ENCODE data around the gene MRPS10. TPM values are rescaled to one million over a fixed set of nuclear protein-coding genes. Genes with fewer than 3 reads are reported as not detected.
"Not testable (repeated sequence)": the region's sequence is repeated elsewhere in the genome, so short reads cannot be mapped to it uniquely, and the experiment has no call there.

The MRPS10 gene
- total RNA-seq, 2 donors from 2014 or later = 8.9 to 14.0 TPM

DNA sequence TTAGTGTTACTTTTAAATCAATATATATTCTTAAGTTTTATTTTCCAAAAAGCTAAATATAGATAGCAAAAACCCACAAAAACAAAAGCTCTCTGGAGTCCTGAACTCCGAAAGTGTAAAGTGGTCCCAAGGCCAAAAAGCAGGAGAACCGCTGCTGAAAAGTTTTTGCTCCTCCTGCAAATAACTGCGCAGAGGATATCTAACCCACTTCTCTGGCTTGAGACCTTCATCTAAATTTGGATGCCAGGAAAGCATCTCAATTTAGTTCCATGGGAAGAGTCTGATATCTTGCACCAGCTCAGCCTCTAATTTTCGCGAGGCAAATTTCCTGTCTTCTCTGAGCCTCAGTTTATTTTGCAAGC, 523 bp downstream of the MRPS10 start:
- ATAC-seq (no peak), DNase-seq (no peak)
- intact Hi-C loops (cut with DNase I) = no loop called here
- peaks cover 25% of the 10 kb centered on the region for H3K4me1 ChIP-seq
- peak overlapping the region in 3 of 4 donors; percentile 53 to 75 (median 72) for H3K27ac ChIP-seq
- H3K4me3 ChIP-seq = peak overlapping the region; percentile 37 to 73
- no peaks in the 10 kb centered on the region for H3K27me3 ChIP-seq
- TF ChIP-seq, protein P1, sequence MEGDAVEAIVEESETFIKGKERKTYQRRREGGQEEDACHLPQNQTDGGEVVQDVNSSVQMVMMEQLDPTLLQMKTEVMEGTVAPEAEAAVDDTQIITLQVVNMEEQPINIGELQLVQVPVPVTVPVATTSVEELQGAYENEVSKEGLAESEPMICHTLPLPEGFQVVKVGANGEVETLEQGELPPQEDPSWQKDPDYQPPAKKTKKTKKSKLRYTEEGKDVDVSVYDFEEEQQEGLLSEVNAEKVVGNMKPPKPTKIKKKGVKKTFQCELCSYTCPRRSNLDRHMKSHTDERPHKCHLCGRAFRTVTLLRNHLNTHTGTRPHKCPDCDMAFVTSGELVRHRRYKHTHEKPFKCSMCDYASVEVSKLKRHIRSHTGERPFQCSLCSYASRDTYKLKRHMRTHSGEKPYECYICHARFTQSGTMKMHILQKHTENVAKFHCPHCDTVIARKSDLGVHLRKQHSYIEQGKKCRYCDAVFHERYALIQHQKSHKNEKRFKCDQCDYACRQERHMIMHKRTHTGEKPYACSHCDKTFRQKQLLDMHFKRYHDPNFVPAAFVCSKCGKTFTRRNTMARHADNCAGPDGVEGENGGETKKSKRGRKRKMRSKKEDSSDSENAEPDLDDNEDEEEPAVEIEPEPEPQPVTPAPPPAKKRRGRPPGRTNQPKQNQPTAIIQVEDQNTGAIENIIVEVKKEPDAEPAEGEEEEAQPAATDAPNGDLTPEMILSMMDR (IDR thresholded peaks at IDR 0.05) = no peak
- no peak for TF ChIP-seq POLR2A (IDR thresholded peaks at IDR 0.05)
- H3K9me3 ChIP-seq = no peaks in the 10 kb centered on the region
- WGBS, 2 donors = 3% methylated on average over 5 of the region's 5 CpGs
- H3K36me3 ChIP-seq (replicated peaks in 1 of 2; ENCODE audit: insufficient read depth in 1 of 2, low read depth in 2 of 2) = peaks cover 0 to 12% of the 10 kb centered on the region in 2 donors

DNA sequence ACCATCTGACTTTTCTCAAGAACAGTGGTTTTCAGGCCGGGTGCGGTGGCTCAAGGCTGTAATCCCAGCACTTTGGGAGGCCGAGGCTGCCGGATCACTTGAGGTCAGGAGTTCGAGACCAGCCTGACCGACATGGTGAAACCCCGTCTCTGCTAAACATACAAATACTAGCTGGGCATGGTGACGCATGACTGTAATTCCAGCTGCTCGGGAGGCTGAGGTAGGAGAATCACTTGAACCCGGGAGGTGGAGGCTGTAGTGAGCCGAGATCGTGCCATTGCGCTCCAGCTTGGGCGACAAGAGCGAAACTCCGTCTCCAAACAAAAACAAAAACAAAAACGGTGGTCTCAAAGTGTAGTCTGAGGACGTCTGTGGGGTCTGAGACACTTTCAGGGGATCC, 1.2 kb downstream of the MRPS10 start:
- DNase-seq; H3K27ac ChIP-seq; H3K9me3 ChIP-seq; intact Hi-C loops (cut with DNase I); ATAC-seq; H3K4me3 ChIP-seq; H3K27me3 ChIP-seq: not testable (repeated sequence)
- Histone ChIP-seq H3K4me1 (peaks cover 27% of the 10 kb centered on the region), H3K36me3 (replicated peaks in 1 of 2; ENCODE audit: insufficient read depth in 1 of 2, low read depth in 2 of 2) (peaks cover 0 to 12% of the 10 kb centered on the region in 2 donors)
- WGBS, 2 donors = 72 to 78% methylated on average over 17 to 18 of the region's 18 CpGs

DNA sequence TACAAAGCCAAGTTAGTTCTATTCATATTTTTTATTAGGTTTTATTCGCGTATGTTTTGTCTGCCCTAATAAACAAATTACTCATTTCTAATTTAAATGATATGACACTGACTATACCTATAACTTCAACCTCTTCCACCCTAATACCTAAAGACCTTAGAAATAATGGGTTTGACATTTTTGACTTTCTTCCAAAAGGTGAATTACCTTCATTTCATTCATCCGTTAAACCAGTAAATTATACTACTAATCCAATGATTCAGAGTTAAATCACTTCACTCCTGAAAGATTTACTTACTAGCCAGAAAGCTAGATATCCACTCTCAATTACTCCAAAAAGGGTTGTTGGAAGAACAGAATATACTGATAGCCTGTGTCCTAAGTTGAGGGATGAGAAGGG, 5.2 kb downstream of the MRPS10 start:
- Histone ChIP-seq H3K4me3 (no peak overlapping the region), H3K27ac (no peak overlapping the region), H3K4me1 (peaks cover 32% of the 10 kb centered on the region), H3K27me3 (no peaks in the 10 kb centered on the region), H3K36me3 (replicated peaks in 1 of 2; ENCODE audit: insufficient read depth in 1 of 2, low read depth in 2 of 2) (peaks cover 18 to 33% of the 10 kb centered on the region in 2 donors), H3K9me3 (no peaks in the 10 kb centered on the region)
- intact Hi-C loops (cut with DNase I) = no loop called here
- WGBS, 2 donors = 68 to 73% methylated on average over 3 of the region's 3 CpGs
- DNase-seq = no peak
- TF ChIP-seq POLR2A (IDR thresholded peaks at IDR 0.05) = no peak
- TF ChIP-seq, protein P1 (IDR thresholded peaks at IDR 0.05) = no peak
- no peak for ATAC-seq

DNA sequence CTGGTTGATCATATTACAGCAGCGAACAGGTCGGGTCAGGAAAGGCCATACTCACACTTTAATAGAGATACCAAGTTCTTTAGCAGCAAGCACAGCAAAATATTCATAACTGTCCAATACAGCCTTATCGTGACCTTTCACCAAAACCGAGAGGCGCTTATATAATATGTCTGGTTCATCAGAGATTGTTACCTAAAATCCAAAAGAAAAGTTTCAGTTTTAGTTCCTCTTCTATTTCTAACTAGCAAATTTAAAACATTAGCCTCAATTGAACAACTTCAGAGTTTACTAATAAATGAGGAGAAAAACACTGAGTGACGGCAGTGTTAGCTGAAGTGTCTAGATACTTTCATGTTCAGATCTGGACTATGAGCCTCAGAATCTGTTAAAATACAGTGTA, 5.9 kb downstream of the MRPS10 start:
- WGBS, 2 donors = 79 to 89% methylated on average over 6 of the region's 6 CpGs
- Histone ChIP-seq H3K4me1 (peaks cover 27% of the 10 kb centered on the region), H3K4me3 (no peak overlapping the region), H3K36me3 (replicated peaks in 1 of 2; ENCODE audit: insufficient read depth in 1 of 2, low read depth in 2 of 2) (peaks cover 18 to 33% of the 10 kb centered on the region in 2 donors), H3K27ac (no peak overlapping the region), H3K27me3 (no peaks in the 10 kb centered on the region), H3K9me3 (no peaks in the 10 kb centered on the region)
- ATAC-seq (no peak), DNase-seq (no peak)
- intact Hi-C loops (cut with DNase I) = no loop called here
- no peak for TF ChIP-seq POLR2A (IDR thresholded peaks at IDR 0.05)
- TF ChIP-seq, protein P1 (IDR thresholded peaks at IDR 0.05) = no peak

DNA sequence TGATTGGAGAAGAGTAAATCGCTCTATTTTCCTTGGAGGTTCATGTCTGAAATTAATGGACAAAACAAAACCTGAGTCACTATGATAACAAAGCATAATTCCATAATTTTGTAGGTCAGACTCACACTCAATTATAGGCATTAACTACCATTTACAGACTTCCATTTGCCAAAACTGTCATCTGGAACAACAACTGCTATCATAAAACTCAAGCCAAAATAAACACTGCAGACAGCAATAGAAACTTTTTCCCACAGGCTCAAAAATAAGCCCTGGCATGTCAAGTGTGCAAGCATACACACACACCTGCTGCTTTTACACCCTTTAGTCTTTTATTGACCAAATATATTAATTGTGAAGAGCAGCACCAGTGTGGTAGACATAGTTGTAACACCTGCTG, 7.1 kb downstream of the MRPS10 start:
- ATAC-seq = no peak

DNA sequence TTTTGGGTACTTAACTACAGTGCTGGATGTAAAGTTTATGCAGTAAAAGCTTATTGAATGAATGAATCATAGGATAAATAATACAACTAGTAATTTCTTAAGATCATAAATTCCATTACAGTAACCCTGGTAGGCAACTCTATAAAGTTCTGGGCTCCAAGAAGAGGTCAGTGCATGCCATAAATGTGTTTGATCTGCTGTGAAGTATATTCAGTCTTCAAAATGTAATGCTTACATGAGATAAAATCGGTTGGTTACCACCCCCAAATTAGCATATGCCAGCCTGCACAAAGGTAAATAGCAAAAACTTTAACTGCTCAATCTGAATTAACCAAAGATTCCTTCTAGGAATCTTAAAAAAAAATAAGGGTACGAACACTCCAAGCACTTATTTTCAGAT, 10.1 kb downstream of the MRPS10 start:
- Histone ChIP-seq H3K36me3 (replicated peaks in 1 of 2; ENCODE audit: insufficient read depth in 1 of 2, low read depth in 2 of 2) (peaks cover 18 to 22% of the 10 kb centered on the region in 2 donors), H3K4me1 (peaks cover 25% of the 10 kb centered on the region)
- ATAC-seq; H3K27ac ChIP-seq; H3K4me3 ChIP-seq; H3K27me3 ChIP-seq; DNase-seq; H3K9me3 ChIP-seq; intact Hi-C loops (cut with DNase I): not testable (repeated sequence)
- 49 to 66% methylated on average over 2 of the region's 2 CpGs for WGBS, 2 donors

More for the DNA sequence above, 7.1 kb downstream of the MRPS10 start:
- no peak overlapping the region for H3K4me3 ChIP-seq
- WGBS, 2 donors = 14 to 27% methylated on average over 1 of the region's 1 CpG
- intact Hi-C loops (cut with DNase I) = no loop called here
- H3K27ac ChIP-seq = no peak overlapping the region
- H3K36me3 ChIP-seq (replicated peaks in 1 of 2; ENCODE audit: insufficient read depth in 1 of 2, low read depth in 2 of 2) = peaks cover 18 to 33% of the 10 kb centered on the region in 2 donors
- H3K4me1 ChIP-seq = peaks cover 21% of the 10 kb centered on the region
- TF ChIP-seq, protein P1 (IDR thresholded peaks at IDR 0.05) = no peak
- TF ChIP-seq POLR2A (IDR thresholded peaks at IDR 0.05) = no peak
- no peaks in the 10 kb centered on the region for H3K9me3 ChIP-seq
- H3K27me3 ChIP-seq = no peaks in the 10 kb centered on the region
- DNase-seq = no peak

All from body of pancreas (tissue), 4 donors.